Breast epithelium (tissue), 4 donors: ENCODE measurements around the gene FBH1. TPM values are rescaled to one million over a fixed set of nuclear protein-coding genes. Genes with fewer than 3 reads are reported as not detected.

Experiments used
- DNase-seq, 2 donors: peaks; one replicate each; pipeline ENCODE4 v3.0.0-alpha.2; 2019; ENCODE audit warnings: low spot score in 2 of 2
- H3K27ac ChIP-seq, 2 donors: fragments of 200-600 bp; sonication (generic) in 1 of 2; one replicate each; pipeline ENCODE4 v1.5.1; 2016 to 2019; ENCODE audit warnings: mild to moderate bottlenecking in 1 of 2
- H3K27me3 ChIP-seq, 2 donors: fragments of 200-600 bp; sonication (generic) in 1 of 2; one replicate each; pipeline versions ENCODE4 v1.5.1 to v1.6.0; 2017 to 2019; ENCODE audit warnings: control low read depth in 1 of 2, mild to moderate bottlenecking in 1 of 2
- H3K36me3 ChIP-seq: fragments of 200-600 bp; one replicate; pipeline ENCODE4 v1.5.1; 2019
- H3K4me1 ChIP-seq, 2 donors: fragments of 200-600 bp; sonication (generic); one replicate each; pipeline ENCODE4 v1.5.1; 2016 to 2019; ENCODE audit warnings: control low read depth in 1 of 2
- H3K4me3 ChIP-seq, 3 donors: fragments of 200-600 bp; sonication (generic); 1 replicate in 2 of 3; 2 replicates in 1 of 3; pipeline ENCODE4 v1.5.1; 2016 to 2019; ENCODE audit warnings: mild to moderate bottlenecking in 3 of 3, moderate library complexity in 2 of 3
- H3K9me3 ChIP-seq, 2 donors: fragments of 200-600 bp; sonication (generic) in 1 of 2; one replicate each; pipeline ENCODE4 v1.5.1; 2016 to 2019; ENCODE audit warnings: control low read depth in 1 of 2
- CTCF ChIP-seq, 3 donors: fragments of 450-650 bp; IDR thresholded peaks; one replicate each; pipeline ENCODE4 v1.5.1; 2016 to 2017; ENCODE audit warnings: antibody characterized with exemption in 3 of 3, mild to moderate bottlenecking in 3 of 3, moderate library complexity in 3 of 3
- POLR2A ChIP-seq: fragments of 450-650 bp; IDR thresholded peaks from one replicate; pipeline ENCODE4 v1.6.1; 2016; ENCODE audit warnings: antibody characterized with exemption, mild to moderate bottlenecking, moderate library complexity
- POLR2AphosphoS5 ChIP-seq, 3 donors: sonication (generic); formaldehyde crosslinking; IDR thresholded peaks; one replicate each; pipeline ENCODE4 v1.6.1; 2017; ENCODE audit warnings: antibody characterized with exemption in 3 of 3
- intact Hi-C: fragments of 100-400 bp; cut with DNase I; formaldehyde crosslinking; loops from one replicate; pipeline ENCODE4 v1.15.1; 2023; ENCODE audit warnings: low total_unique reads
- total RNA-seq, 3 donors: library from RNA; depleted of rRNA; stranded (reverse); fragments of >200 nt; gene quantifications; one replicate each; pipeline ENCODE4 v1.1.0, GENCODE V29; 2016

The FBH1 gene
- total RNA-seq, 3 donors from 2014 or later, result 91.2 to 115 (median 109) TPM

GRCh38 chr10:5942474-5942873, 52.4 kb downstream of the FBH1 start:
- intact Hi-C loops, result loop anchor here (10.0 kb wide), 1 partner anchor 142 kb away; the partner anchor contains the start of gene RBM17
- Histone ChIP-seq H3K36me3 (peaks cover 3% of the 10 kb centered on the region), H3K4me1 (peaks cover 5 to 22% of the 10 kb centered on the region in 2 donors), H3K9me3 (no peaks in the 10 kb centered on the region), H3K27me3 (no peaks in the 10 kb centered on the region), H3K4me3 (no peak overlapping the region), H3K27ac (peak overlapping the region; percentile 50 to 80)
- TF ChIP-seq POLR2AphosphoS5 (IDR thresholded peaks at IDR 0.05) (peak in 2 of 3 donors; percentile 20 to 23), CTCF (IDR thresholded peaks at IDR 0.05) (no peak)
- no peak for DNase-seq

- Histone ChIP-seq H3K36me3 (no peaks in the 10 kb centered on the region), H3K4me1 (peaks cover 5 to 22% of the 10 kb centered on the region in 2 donors), H3K27me3 (no peaks in the 10 kb centered on the region), H3K27ac (peak overlapping the region; percentile 93 to 98), H3K9me3 (no peaks in the 10 kb centered on the region), H3K4me3 (peak overlapping the region in 2 of 3 donors; percentile 21 to 61)
- intact Hi-C loops, result loop anchor here (10.0 kb wide), 1 partner anchor 141 kb away; the partner anchor contains the start of gene RBM17
- TF ChIP-seq CTCF (IDR thresholded peaks at IDR 0.05) (no peak), POLR2AphosphoS5 (IDR thresholded peaks at IDR 0.05) (peak in 2 of 3 donors; percentile 32 to 35), POLR2A (no peak)
- DNase-seq, result no peak
Observed at GRCh38 chr10:5943536-5943935, 53.5 kb downstream of the FBH1 start.

- intact Hi-C loops, result loop anchor here (10.0 kb wide), 1 partner anchor 140 kb away; the partner anchor contains the start of gene RBM17
- Histone ChIP-seq H3K27ac (peak overlapping the region; percentile 93 to 98), H3K4me1 (peaks cover 7 to 22% of the 10 kb centered on the region in 2 donors), H3K27me3 (no peaks in the 10 kb centered on the region), H3K4me3 (peak overlapping the region in 2 of 3 donors; percentile 40 to 61), H3K9me3 (no peaks in the 10 kb centered on the region), H3K36me3 (no peaks in the 10 kb centered on the region)
- TF ChIP-seq CTCF (IDR thresholded peaks at IDR 0.05) (no peak), POLR2AphosphoS5 (IDR thresholded peaks at IDR 0.05) (peak in 2 of 3 donors; percentile 71 to 79)
- peak; percentile 71 to 94 for DNase-seq
Observed at GRCh38 chr10:5944389-5945189, 54.5 kb downstream of the FBH1 start.

GRCh38 chr10:5945190-5945509, 55.1 kb downstream of the FBH1 start:
- H3K9me3 ChIP-seq, result no peaks in the 10 kb centered on the region
- H3K27me3 ChIP-seq, result no peaks in the 10 kb centered on the region
- no peaks in the 10 kb centered on the region for H3K36me3 ChIP-seq
- no peak for DNase-seq
- intact Hi-C loops, result loop anchor here (10.0 kb wide), 1 partner anchor 140 kb away; the partner anchor contains the start of gene RBM17
- H3K4me3 ChIP-seq, result peak overlapping the region; percentile 15 to 61 (median 40)
- H3K27ac ChIP-seq, result peak overlapping the region; percentile 93 to 98
- TF ChIP-seq POLR2AphosphoS5 (IDR thresholded peaks at IDR 0.05), result no peak
- no peak for TF ChIP-seq CTCF (IDR thresholded peaks at IDR 0.05)
- TF ChIP-seq POLR2A, result no peak
- peaks cover 9 to 22% of the 10 kb centered on the region in 2 donors for H3K4me1 ChIP-seq
